Esophagus muscularis mucosa (tissue), 3 donors: ENCODE results near the gene ACACB.

Experiments
- CTCF ChIP-seq, 3 experiments: fragments of 200-600 bp in 2 of 3; fragments of 450-650 bp in 1 of 3; sonication (generic) in 2 of 3; IDR thresholded peaks; one replicate each; pipeline ENCODE4 v1.5.1; 2017 to 2019; ENCODE audit warnings: antibody characterized with exemption in 3 of 3, mild to moderate bottlenecking in 2 of 3, moderate library complexity in 1 of 3
- EP300 ChIP-seq: sonication (generic); formaldehyde crosslinking; IDR thresholded peaks from one replicate; pipeline ENCODE4 v1.6.1; 2017; ENCODE audit warnings: antibody characterized with exemption

GRCh38 chr12:109192358-109192757, 76.0 kb downstream of the ACACB start:
- no peak for TF ChIP-seq EP300
- TF ChIP-seq CTCF (IDR thresholded peaks at IDR 0.05): no peak
